Activated B cell treated with CpG ODN at 0.5 μM for 24 hours (primary cell): ENCODE data around the gene TOP2B. TPM values are rescaled to one million over a fixed set of nuclear protein-coding genes. Genes with fewer than 3 reads are reported as not detected.

ENCODE experiments used
- ATAC-seq: fragments of 200-7000 bp; cut with Tn5 transposase; one replicate; pipeline ENCODE4 v1.10.0; 2021; ENCODE audit warnings: low read depth, mild to moderate bottlenecking, moderate library complexity
- CTCF ChIA-PET: fragments of 350-600 bp; sonication (Branson Sonifier 250); formaldehyde crosslinking; loops from one replicate; lab custom pipeline; 2021; ENCODE audit warnings: antibody characterized with exemption; lab: Charles Lee
- POLR2A ChIA-PET: fragments of 350-600 bp; sonication (Branson Sonifier 250); formaldehyde crosslinking; loops from one replicate; lab custom pipeline; 2021; ENCODE audit warnings: antibody characterized with exemption; lab: Charles Lee
- DNase-seq: peaks from one replicate; pipeline ENCODE4 v3.0.0; 2022
- H3K27ac Mint-ChIP-seq: one replicate; pipeline ENCODE4 v1.8.0; 2020; ENCODE audit warnings: mixed read lengths
- H3K27me3 Mint-ChIP-seq: one replicate; pipeline ENCODE4 v1.8.0; 2021; ENCODE audit warnings: mixed read lengths
- H3K36me3 Mint-ChIP-seq: one replicate; pipeline ENCODE4 v1.8.0; 2021; ENCODE audit warnings: low read depth, mixed read lengths
- H3K4me1 Mint-ChIP-seq: one replicate; pipeline ENCODE4 v1.8.0; 2021; ENCODE audit warnings: mixed read lengths
- H3K4me3 Mint-ChIP-seq: one replicate; pipeline ENCODE4 v1.8.0; 2020; ENCODE audit warnings: mild to moderate bottlenecking, mixed read lengths
- H3K9me3 Mint-ChIP-seq: one replicate; pipeline ENCODE4 v1.8.0; 2020; ENCODE audit warnings: mixed read lengths
- intact Hi-C: fragments of 100-400 bp; cut with micrococcal nuclease; formaldehyde crosslinking; loops from one replicate; pipeline ENCODE4 v1.15.1; 2024
- total RNA-seq: library from RNA; stranded (reverse); gene quantifications from 2 replicates; pipeline ENCODE4 v1.2.3, GENCODE V29; 2022
- TF ChIP-seq, protein P1 (sequence below): fragments of 200-600 bp; IDR thresholded peaks from one replicate; pipeline ENCODE4 v1.8.0; 2022; ENCODE audit warnings: antibody characterized with exemption, mild to moderate bottlenecking

Gene TOP2B
- total RNA-seq, 1 donor from 2014 or later, result 117 TPM

DNA sequence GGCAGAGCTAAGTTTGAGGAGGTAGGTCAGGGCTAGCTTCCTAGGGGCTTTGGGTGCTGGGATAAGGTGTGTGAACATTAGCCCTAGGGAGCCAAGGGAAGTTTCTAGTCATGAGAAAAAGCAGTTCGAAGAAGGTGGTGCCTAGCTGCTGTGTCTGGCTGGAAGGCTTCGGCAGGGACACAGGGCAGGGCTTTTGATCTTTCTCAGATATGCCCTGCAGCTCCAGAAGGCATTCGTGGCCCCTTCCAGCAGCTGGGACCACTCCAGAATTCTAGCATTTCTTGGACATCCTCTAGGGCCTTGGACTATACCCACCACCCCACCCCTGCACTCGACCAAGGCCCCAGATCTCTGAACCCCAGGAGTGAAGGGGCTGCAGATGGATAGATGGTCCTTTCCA lies 88.6 kb downstream of the TOP2B start:
- intact Hi-C loops, result no loop called here
- TF ChIP-seq, protein P1, sequence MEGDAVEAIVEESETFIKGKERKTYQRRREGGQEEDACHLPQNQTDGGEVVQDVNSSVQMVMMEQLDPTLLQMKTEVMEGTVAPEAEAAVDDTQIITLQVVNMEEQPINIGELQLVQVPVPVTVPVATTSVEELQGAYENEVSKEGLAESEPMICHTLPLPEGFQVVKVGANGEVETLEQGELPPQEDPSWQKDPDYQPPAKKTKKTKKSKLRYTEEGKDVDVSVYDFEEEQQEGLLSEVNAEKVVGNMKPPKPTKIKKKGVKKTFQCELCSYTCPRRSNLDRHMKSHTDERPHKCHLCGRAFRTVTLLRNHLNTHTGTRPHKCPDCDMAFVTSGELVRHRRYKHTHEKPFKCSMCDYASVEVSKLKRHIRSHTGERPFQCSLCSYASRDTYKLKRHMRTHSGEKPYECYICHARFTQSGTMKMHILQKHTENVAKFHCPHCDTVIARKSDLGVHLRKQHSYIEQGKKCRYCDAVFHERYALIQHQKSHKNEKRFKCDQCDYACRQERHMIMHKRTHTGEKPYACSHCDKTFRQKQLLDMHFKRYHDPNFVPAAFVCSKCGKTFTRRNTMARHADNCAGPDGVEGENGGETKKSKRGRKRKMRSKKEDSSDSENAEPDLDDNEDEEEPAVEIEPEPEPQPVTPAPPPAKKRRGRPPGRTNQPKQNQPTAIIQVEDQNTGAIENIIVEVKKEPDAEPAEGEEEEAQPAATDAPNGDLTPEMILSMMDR, result no peak
- no peak for ATAC-seq
- Mint-ChIP-seq H3K27me3 (peaks cover 4% of the 10 kb centered on the region), H3K9me3 (no peaks in the 10 kb centered on the region), H3K4me3 (no peak overlapping the region), H3K4me1 (no peaks in the 10 kb centered on the region), H3K27ac (no peak overlapping the region), H3K36me3 (no peaks in the 10 kb centered on the region)
- DNase-seq, result no peak
- ChIA-PET CTCF (no interaction called here), POLR2A (no interaction called here)

DNA sequence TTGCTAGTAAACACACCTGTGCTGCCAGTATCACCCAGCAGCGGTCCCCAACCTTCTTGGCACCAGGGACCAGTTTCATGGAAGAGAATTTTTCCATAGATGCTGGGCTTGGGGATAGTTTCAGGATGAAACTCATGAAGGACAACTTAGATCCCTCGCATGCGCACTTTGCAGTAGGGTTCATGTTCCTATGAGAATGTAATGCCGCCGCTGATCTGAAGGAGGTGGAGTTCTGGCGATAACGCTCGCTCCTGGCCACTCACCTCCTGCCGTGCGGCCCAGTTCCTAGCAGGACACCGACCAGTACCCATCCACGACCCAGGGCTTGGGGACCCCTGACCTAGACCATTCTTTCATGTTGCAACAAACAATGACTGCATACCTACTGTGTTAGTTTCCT lies 89.7 kb downstream of the TOP2B start:
- H3K4me1 Mint-ChIP-seq, result no peaks in the 10 kb centered on the region
- ATAC-seq (no peak), DNase-seq (no peak)
- TF ChIP-seq, protein P1, result no peak
- H3K27me3 Mint-ChIP-seq, result peaks cover 4% of the 10 kb centered on the region
- CTCF ChIA-PET, result no interaction called here
- H3K36me3 Mint-ChIP-seq, result no peaks in the 10 kb centered on the region
- no peak overlapping the region for H3K27ac Mint-ChIP-seq
- H3K9me3 Mint-ChIP-seq, result no peaks in the 10 kb centered on the region
- no peak overlapping the region for H3K4me3 Mint-ChIP-seq
- POLR2A ChIA-PET, result no interaction called here
- intact Hi-C loops, result no loop called here

DNA sequence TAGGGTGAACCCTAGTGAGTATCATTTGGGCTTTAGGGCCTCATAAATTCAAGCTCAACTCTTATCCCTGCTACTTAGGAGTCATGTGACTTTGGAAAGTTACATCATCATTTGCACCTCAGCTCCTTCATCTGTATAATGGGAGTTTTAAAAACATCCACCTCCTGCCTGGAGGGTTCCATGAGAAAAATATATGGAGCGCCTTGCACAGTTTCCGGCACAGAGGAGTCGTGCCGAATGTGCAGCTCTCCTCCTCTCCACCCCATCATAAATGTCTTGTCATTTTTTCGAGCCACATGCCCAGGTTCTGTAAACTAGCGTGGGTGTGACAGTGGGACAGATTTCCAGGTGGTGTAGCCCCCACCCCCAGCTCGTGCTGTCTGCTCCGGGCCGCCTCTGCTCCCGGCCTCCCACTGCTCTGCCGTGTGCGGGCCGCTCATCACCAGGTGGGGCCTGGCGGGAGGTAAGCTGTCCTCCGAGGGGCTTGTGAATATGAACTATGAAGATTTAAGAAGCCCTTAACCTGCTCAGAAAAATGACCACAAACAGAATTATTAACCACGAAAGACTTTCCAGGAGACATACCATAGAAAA lies 90.4 kb downstream of the TOP2B start:
- Mint-ChIP-seq H3K27ac (no peak overlapping the region), H3K9me3 (no peaks in the 10 kb centered on the region), H3K4me3 (no peak overlapping the region), H3K36me3 (no peaks in the 10 kb centered on the region), H3K27me3 (peaks cover 4% of the 10 kb centered on the region), H3K4me1 (no peaks in the 10 kb centered on the region)
- DNase-seq (no peak), ATAC-seq (no peak)
- TF ChIP-seq, protein P1, result no peak
- ChIA-PET POLR2A (no interaction called here), CTCF (no interaction called here)
- intact Hi-C loops, result no loop called here

DNA sequence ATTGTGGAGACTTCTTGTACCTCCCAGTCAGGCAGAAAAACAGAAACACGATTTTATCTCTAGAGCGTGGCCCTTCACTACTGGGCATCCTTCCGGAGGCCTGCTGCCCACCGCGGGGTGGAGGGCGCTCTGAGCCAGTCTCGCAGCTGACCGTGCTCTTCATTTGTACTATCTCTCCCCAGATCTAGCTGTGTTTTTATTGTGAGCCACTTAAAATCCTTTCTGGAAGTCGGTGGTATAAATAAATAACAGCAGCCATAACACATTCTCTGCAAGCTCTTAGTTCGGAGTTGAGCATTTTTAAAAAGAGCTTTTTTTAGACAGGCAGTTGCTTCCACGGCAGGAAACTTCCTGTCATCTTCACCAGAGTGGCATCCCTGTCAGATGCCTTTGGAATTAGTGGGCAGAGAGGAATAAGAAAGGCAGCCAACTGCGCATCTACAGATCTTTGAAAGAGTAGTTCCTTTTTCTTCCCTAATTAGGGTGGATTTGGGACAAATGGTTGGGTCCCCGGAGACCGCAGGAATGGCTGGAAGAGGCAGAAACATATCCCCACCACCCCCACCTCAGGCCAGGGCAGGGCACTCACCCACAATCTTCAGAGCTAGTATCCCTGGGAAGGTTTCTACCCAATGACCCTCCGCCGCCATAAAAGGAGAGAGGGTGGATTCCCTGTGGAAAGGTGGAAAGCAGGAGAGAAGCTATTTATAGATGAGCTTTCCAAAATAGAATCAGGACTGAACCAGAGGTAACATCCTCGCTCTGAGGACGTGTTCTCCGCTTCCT lies 91.1 kb downstream of the TOP2B start:
- POLR2A ChIA-PET, result no interaction called here
- Mint-ChIP-seq H3K36me3 (no peaks in the 10 kb centered on the region), H3K27ac (no peak overlapping the region), H3K9me3 (no peaks in the 10 kb centered on the region), H3K4me1 (no peaks in the 10 kb centered on the region), H3K4me3 (no peak overlapping the region), H3K27me3 (peaks cover 4% of the 10 kb centered on the region)
- CTCF ChIA-PET, result no interaction called here
- ATAC-seq (no peak), DNase-seq (no peak)
- TF ChIP-seq, protein P1, result no peak
- intact Hi-C loops, result no loop called here

DNA sequence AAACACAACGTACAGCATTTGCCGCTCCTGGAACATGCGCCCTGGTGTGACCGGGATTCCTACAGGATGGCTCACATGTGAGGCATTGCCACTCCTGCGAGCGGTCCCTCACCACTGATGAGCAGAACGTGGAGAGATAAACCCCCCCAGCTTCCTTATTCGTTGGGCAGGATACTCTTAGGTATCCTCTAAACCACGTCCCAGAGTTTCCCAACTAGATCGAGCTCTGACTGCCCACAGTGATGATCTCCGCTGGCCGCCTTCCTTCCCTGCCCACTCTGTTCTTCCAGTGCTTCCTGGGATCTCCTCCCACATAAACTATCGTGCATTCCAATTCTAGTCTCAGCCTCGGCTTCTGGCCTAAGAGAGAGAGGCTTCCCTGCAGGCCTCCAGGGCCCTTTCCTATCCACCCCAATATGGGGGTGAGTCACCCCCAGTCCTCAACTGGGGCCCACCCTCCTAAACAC lies 91.8 kb downstream of the TOP2B start:
- DNase-seq, result no peak
- H3K4me1 Mint-ChIP-seq, result no peaks in the 10 kb centered on the region
- ChIA-PET POLR2A (no interaction called here), CTCF (no interaction called here)
- intact Hi-C loops, result no loop called here
- no peak for ATAC-seq
- no peak overlapping the region for H3K27ac Mint-ChIP-seq
- H3K4me3 Mint-ChIP-seq, result no peak overlapping the region
- H3K9me3 Mint-ChIP-seq, result no peaks in the 10 kb centered on the region
- H3K27me3 Mint-ChIP-seq, result peaks cover 4% of the 10 kb centered on the region
- TF ChIP-seq, protein P1, result no peak
- no peaks in the 10 kb centered on the region for H3K36me3 Mint-ChIP-seq
